Neural cell (in vitro differentiated cells): ENCODE measurements around the gene EXPH5.
"Not testable (repeated sequence)": the region's sequence is repeated elsewhere in the genome, so short reads cannot be mapped to it uniquely, and the experiment has no call there.

ENCODE experiments used
- CTCF ChIP-seq: fragments of 450-650 bp; IDR thresholded peaks from 2 replicates; pipeline ENCODE4 v1.5.1; 2014; ENCODE audit warnings: antibody characterized with exemption, mild to moderate bottlenecking, moderate library complexity; ENCODE audit not compliant: poor library complexity, severe bottlenecking
- EZH2 ChIP-seq: fragments of 200-600, 300-800 bp; shearing (Covaris generic), sonication (generic); IDR thresholded peaks from 2 replicates; pipeline ENCODE4 v1.6.1; 2014; ENCODE audit warnings: antibody characterized with exemption, low read length, borderline replicate concordance, mild to moderate bottlenecking; ENCODE audit not compliant: insufficient read depth, poor library complexity, severe bottlenecking
- POLR2AphosphoS5 ChIP-seq: IDR thresholded peaks from 2 replicates; pipeline ENCODE4 v1.6.1; 2012
- REST ChIP-seq: IDR thresholded peaks from 2 replicates; pipeline ENCODE4 v1.6.1; 2012; ENCODE audit warnings: borderline replicate concordance
- TAF1 ChIP-seq: IDR thresholded peaks from 2 replicates; pipeline ENCODE4 v1.6.1; 2012; ENCODE audit warnings: low read depth

GRCh38 chr11:108641752-108642151 is 48.2 kb upstream of the EXPH5 start:
- TF ChIP-seq REST, EZH2, CTCF, POLR2AphosphoS5, TAF1: not testable (repeated sequence)
